Central memory CD4-positive, alpha-beta T cell (primary cell): ENCODE data around the gene ANKIB1.
"Not testable (repeated sequence)": the region's sequence is repeated elsewhere in the genome, so short reads cannot be mapped to it uniquely, and the experiment has no call there.

Experiments
- DNase-seq: peaks from one replicate; pipeline ENCODE4 v3.0.0; 2022
- total RNA-seq, 3 experiments: gene quantifications; one replicate each; lab custom pipeline; 2026; lab: John Stamatoyannopoulos, UW

Gene ANKIB1
- 89.7 to 104 (median 94.7) reads per million in 3 experiments for total RNA-seq

- DNase-seq: peak; percentile 84
These were observed at the start of gene ANKIB1, which contains the start of gene KRIT1 for GRCh38 chr7:92245487-92246359. TSS of gene ANKIB1 (plus strand) at chr7:92245974. CDS start at chr7:92294979, 49,005 bp downstream. TSS of gene KRIT1 (minus strand) at chr7:92245914. CDS start at chr7:92242135, 3,779 bp downstream.

- DNase-seq: no peak
These were observed 45.0 kb upstream of the ANKIB1 start for GRCh38 chr7:92200791-92201190.

GRCh38 chr7:92205987-92206386 is 39.8 kb upstream of the ANKIB1 start:
- DNase-seq: no peak

GRCh38 chr7:92206672-92207071 is 39.1 kb upstream of the ANKIB1 start:
- DNase-seq: no peak

- no peak for DNase-seq
These were observed 24.0 kb upstream of the ANKIB1 start for GRCh38 chr7:92221766-92222165.

GRCh38 chr7:92226981-92227380 is 18.8 kb upstream of the ANKIB1 start:
- DNase-seq: no peak

- DNase-seq: no peak
These were observed 17.7 kb upstream of the ANKIB1 start for GRCh38 chr7:92228100-92228499.

- DNase-seq: no peak
These were observed 17.0 kb upstream of the ANKIB1 start for GRCh38 chr7:92228742-92229141.

- DNase-seq: no peak
These were observed 15.2 kb upstream of the ANKIB1 start for GRCh38 chr7:92230547-92230946.

- DNase-seq: no peak
These were observed 2.8 kb upstream of the ANKIB1 start for GRCh38 chr7:92242972-92243371.

GRCh38 chr7:92244808-92245486 is 827 bp upstream of the ANKIB1 start:
- no peak for DNase-seq

GRCh38 chr7:92246360-92247101 is 757 bp downstream of the ANKIB1 start:
- DNase-seq: peak; percentile 37

GRCh38 chr7:92250603-92251002 is 4.8 kb downstream of the ANKIB1 start:
- DNase-seq: no peak

- DNase-seq: no peak
These were observed 5.4 kb downstream of the ANKIB1 start for GRCh38 chr7:92251181-92251580.

- DNase-seq: no peak
These were observed 7.5 kb downstream of the ANKIB1 start for GRCh38 chr7:92253251-92253650.

GRCh38 chr7:92254800-92255199 is 9.0 kb downstream of the ANKIB1 start:
- DNase-seq: not testable (repeated sequence)

GRCh38 chr7:92255308-92255707 is 9.5 kb downstream of the ANKIB1 start:
- no peak for DNase-seq

- no peak for DNase-seq
These were observed 13.3 kb downstream of the ANKIB1 start for GRCh38 chr7:92259062-92259461.

GRCh38 chr7:92259610-92260247 is 14.0 kb downstream of the ANKIB1 start:
- no peak for DNase-seq

- no peak for DNase-seq
These were observed 14.5 kb downstream of the ANKIB1 start for GRCh38 chr7:92260248-92260781.

GRCh38 chr7:92266415-92267241 is 20.9 kb downstream of the ANKIB1 start:
- no peak for DNase-seq
